B cell (primary cell): ENCODE results near the gene HSD17B14. TPM values are rescaled to one million over a fixed set of nuclear protein-coding genes. Genes with fewer than 3 reads are reported as not detected.

Experiments
- ATAC-seq: fragments of 200-7000 bp; cut with Tn5 transposase; one replicate; pipeline ENCODE4 v1.10.0; 2021; ENCODE audit warnings: low read depth, mild to moderate bottlenecking, moderate number of reproducible peaks, moderate library complexity
- CTCF ChIA-PET: fragments of 350-600 bp; sonication (Branson Sonifier 250); formaldehyde crosslinking; loops from one replicate; lab custom pipeline; 2021; ENCODE audit warnings: antibody characterized with exemption, inconsistent platforms; lab: Charles Lee
- POLR2A ChIA-PET: fragments of 350-600 bp; sonication (Branson Sonifier 250); formaldehyde crosslinking; loops from one replicate; lab custom pipeline; 2021; ENCODE audit warnings: antibody characterized with exemption; lab: Charles Lee
- DNase-seq: peaks from one replicate; pipeline ENCODE4 v3.0.0; 2013
- H2AFZ ChIP-seq: 2 replicates; pipeline ENCODE4 v1.6.1; 2012; ENCODE audit warnings: mild to moderate bottlenecking, low read depth, low read length; ENCODE audit not compliant: insufficient read depth, poor library complexity, severe bottlenecking
- H3K27ac ChIP-seq, 2 donors: 1 replicate in 1 of 2; 2 replicates in 1 of 2; pipeline ENCODE4 v1.5.1; 2012 to 2013; ENCODE audit warnings: low read length in 2 of 2, mild to moderate bottlenecking in 2 of 2, moderate library complexity in 1 of 2
- H3K27me3 ChIP-seq, 4 experiments: fragments of 200-600 bp in 1 of 4; sonication (generic) in 1 of 4; replicated peaks in 1 of 4; 1 replicate in 2 of 4; 2 replicates in 2 of 4; pipeline versions ENCODE4 v1.6.1 to v1.7.0; 2013 to 2016; ENCODE audit warnings: low read length in 3 of 4, mild to moderate bottlenecking in 2 of 4, mixed read lengths in 1 of 4, moderate library complexity in 1 of 4; ENCODE audit not compliant: insufficient read depth in 4 of 4, control insufficient read depth in 3 of 4; ENCODE audit errors: control extremely low read depth in 1 of 4
- H3K36me3 ChIP-seq, 2 experiments: replicated peaks in 1 of 2; 1 replicate in 1 of 2; 2 replicates in 1 of 2; pipeline versions ENCODE4 v1.6.1 to v1.7.1; 2013; ENCODE audit warnings: low read length in 1 of 2; ENCODE audit not compliant: insufficient read depth in 2 of 2, control insufficient read depth in 1 of 2; ENCODE audit errors: control extremely low read depth in 1 of 2, extremely low read depth in 1 of 2
- H3K4me1 ChIP-seq, 2 donors: fragments of 200-600 bp in 1 of 2; sonication (generic) in 1 of 2; 1 replicate in 1 of 2; 2 replicates in 1 of 2; pipeline versions ENCODE4 v1.5.1 to v1.6.1; 2013 to 2017; ENCODE audit warnings: low read length in 2 of 2; ENCODE audit not compliant: control insufficient read depth in 2 of 2, insufficient read depth in 2 of 2
- H3K4me2 ChIP-seq: replicated peaks from 2 replicates; pipeline ENCODE3; 2012; ENCODE audit warnings: mild to moderate bottlenecking, low read depth, low read length; ENCODE audit not compliant: poor library complexity, severe bottlenecking
- H3K4me3 ChIP-seq, 5 experiments: fragments of 200-600 bp in 1 of 5; sonication (generic) in 1 of 5; 1 replicate in 3 of 5; 2 replicates in 2 of 5; pipeline versions ENCODE4 v1.5.1 to v1.7.0; 2011 to 2016; ENCODE audit warnings: low read length in 4 of 5, mild to moderate bottlenecking in 4 of 5, low read depth in 2 of 5, control low read depth in 1 of 5, moderate library complexity in 1 of 5; ENCODE audit not compliant: insufficient read depth in 1 of 5; ENCODE audit errors: control extremely low read depth in 1 of 5, extremely low read depth in 1 of 5
- H3K79me2 ChIP-seq: fragments of 200-600 bp; sonication (generic); one replicate; pipeline ENCODE4 v1.6.0; 2016; ENCODE audit warnings: low read length; ENCODE audit not compliant: control insufficient read depth, insufficient read depth
- H3K9ac ChIP-seq: fragments of 200-600 bp; sonication (generic); 2 replicates; pipeline ENCODE4 v1.6.1; 2017; ENCODE audit warnings: mild to moderate bottlenecking, low read length, moderate library complexity
- H3K9me3 ChIP-seq, 3 donors: one replicate each; pipeline versions ENCODE4 v1.6.1 to v1.7.1; 2013; ENCODE audit warnings: low read length in 2 of 3; ENCODE audit not compliant: control insufficient read depth in 2 of 3, insufficient read depth in 1 of 3; ENCODE audit errors: control extremely low read depth in 1 of 3
- H4K20me1 ChIP-seq: 2 replicates; pipeline ENCODE4 v1.6.0; 2012; ENCODE audit warnings: mild to moderate bottlenecking, low read length; ENCODE audit not compliant: insufficient read depth, control insufficient read depth, poor library complexity, severe bottlenecking
- H3K27ac Mint-ChIP-seq: one replicate; pipeline ENCODE4 v1.8.0; 2021; ENCODE audit warnings: mixed read lengths
- H3K27me3 Mint-ChIP-seq: one replicate; pipeline ENCODE4 v1.8.0; 2021; ENCODE audit warnings: mixed read lengths
- H3K4me1 Mint-ChIP-seq: one replicate; pipeline ENCODE4 v1.8.0; 2021; ENCODE audit warnings: mixed read lengths
- H3K4me3 Mint-ChIP-seq: one replicate; pipeline ENCODE4 v1.8.0; 2021; ENCODE audit warnings: mixed read lengths
- H3K9me3 Mint-ChIP-seq: one replicate; pipeline ENCODE4 v1.8.0; 2022; ENCODE audit warnings: mixed read lengths; ENCODE audit not compliant: insufficient read depth
- EZH2 ChIP-seq: IDR thresholded peaks from 2 replicates; pipeline ENCODE4 v1.6.1; 2012; ENCODE audit warnings: borderline replicate concordance, low read depth, mild to moderate bottlenecking, moderate library complexity, low read length; ENCODE audit not compliant: insufficient read depth, poor library complexity, severe bottlenecking
- WGBS: methylation state at CpG from one replicate; pipeline ENCODE4 v1.1.5; 2013; ENCODE audit warnings: missing lambda C conversion rate; ENCODE audit not compliant: insufficient coverage; 5-methylcytosine and 5-hydroxymethylcytosine counted together
- intact Hi-C: fragments of 100-400 bp; cut with micrococcal nuclease; formaldehyde crosslinking; loops from one replicate; pipeline ENCODE4 v1.10.0; 2022
- polyA plus RNA-seq: library from polyadenylated mRNA; depleted of rRNA; stranded (reverse); fragments of >200 nt; gene quantifications from 2 replicates; pipeline ENCODE4 v1.2.3, GENCODE V29; 2012
- total RNA-seq, 2 donors: library from RNA; stranded (reverse); fragments of 120-200 nt in 1 of 2; gene quantifications; 1 replicate in 1 of 2; 2 replicates in 1 of 2; pipeline versions ENCODE4 v1.2.3 to v1.2.4, GENCODE V29; 2013 to 2022
- TF ChIP-seq, protein P1 (sequence below): fragments of 200-600 bp; IDR thresholded peaks from one replicate; pipeline ENCODE4 v1.8.0; 2022; ENCODE audit warnings: antibody characterized with exemption, mild to moderate bottlenecking

The HSD17B14 gene
- total and polyA plus RNA-seq, 2 donors (not counting 1 experiment from before 2014, with no cell fraction given), result 2.5 to 2.9 TPM

DNA sequence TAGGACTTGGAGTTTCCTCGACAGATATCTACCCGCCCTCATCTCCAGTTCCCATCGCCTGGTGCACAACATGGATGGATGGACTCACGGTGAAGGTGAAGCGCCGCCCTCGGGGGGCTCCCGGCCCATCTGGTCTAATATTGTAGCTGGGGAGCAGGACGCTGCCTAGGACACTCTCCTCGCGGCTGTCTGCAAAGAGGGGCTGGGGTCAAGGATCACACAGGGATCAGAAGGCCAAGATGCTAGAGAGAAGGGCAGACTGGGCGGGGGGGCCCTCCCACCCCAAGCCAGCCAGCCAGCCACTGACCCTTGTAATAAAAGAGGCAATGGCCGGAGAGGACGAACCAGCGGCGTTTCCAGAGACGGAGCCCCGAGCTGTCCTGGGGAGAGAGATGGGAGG lies 25.0 kb upstream of the HSD17B14 start:
- POLR2A ChIA-PET, result interaction anchor here (0.6 kb wide), 1 partner anchor 151 kb away, joined by 5 read pairs; no protein-coding TSS in a partner anchor
- H3K4me3 ChIP-seq, result no peak overlapping the region
- no peak for ATAC-seq
- peaks cover 5 to 14% of the 10 kb centered on the region in 2 donors for H3K4me1 ChIP-seq
- H3K27ac ChIP-seq, result no peak overlapping the region
- H3K9ac ChIP-seq, result no peak overlapping the region
- DNase-seq, result no peak
- WGBS, result 99% methylated on average over 16 of the region's 18 CpGs
- H4K20me1 ChIP-seq, result no peaks in the 10 kb centered on the region
- H3K4me2 ChIP-seq, result no peak overlapping the region
- Mint-ChIP-seq H3K4me3 (no peak overlapping the region), H3K27ac (no peak overlapping the region), H3K4me1 (peaks cover 10% of the 10 kb centered on the region), H3K27me3 (peaks cover under 1% of the 10 kb centered on the region), H3K9me3 (no peaks in the 10 kb centered on the region)
- no peaks in the 10 kb centered on the region for H3K36me3 ChIP-seq
- TF ChIP-seq EZH2, result no peak
- TF ChIP-seq, protein P1, sequence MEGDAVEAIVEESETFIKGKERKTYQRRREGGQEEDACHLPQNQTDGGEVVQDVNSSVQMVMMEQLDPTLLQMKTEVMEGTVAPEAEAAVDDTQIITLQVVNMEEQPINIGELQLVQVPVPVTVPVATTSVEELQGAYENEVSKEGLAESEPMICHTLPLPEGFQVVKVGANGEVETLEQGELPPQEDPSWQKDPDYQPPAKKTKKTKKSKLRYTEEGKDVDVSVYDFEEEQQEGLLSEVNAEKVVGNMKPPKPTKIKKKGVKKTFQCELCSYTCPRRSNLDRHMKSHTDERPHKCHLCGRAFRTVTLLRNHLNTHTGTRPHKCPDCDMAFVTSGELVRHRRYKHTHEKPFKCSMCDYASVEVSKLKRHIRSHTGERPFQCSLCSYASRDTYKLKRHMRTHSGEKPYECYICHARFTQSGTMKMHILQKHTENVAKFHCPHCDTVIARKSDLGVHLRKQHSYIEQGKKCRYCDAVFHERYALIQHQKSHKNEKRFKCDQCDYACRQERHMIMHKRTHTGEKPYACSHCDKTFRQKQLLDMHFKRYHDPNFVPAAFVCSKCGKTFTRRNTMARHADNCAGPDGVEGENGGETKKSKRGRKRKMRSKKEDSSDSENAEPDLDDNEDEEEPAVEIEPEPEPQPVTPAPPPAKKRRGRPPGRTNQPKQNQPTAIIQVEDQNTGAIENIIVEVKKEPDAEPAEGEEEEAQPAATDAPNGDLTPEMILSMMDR, result no peak
- intact Hi-C loops, result no loop called here
- H3K79me2 ChIP-seq, result no peaks in the 10 kb centered on the region
- CTCF ChIA-PET, result interaction anchor here (0.7 kb wide), 1 partner anchor 16 kb away, joined by 3 read pairs; no protein-coding TSS in a partner anchor
- H2AFZ ChIP-seq, result no peak overlapping the region
- peaks cover 0 to 3% (median 0%) of the 10 kb centered on the region in 3 donors for H3K9me3 ChIP-seq
- H3K27me3 ChIP-seq, result no peaks in the 10 kb centered on the region
